HEK293 (cell line): ENCODE measurements around the gene PIK3R4.

Experiments used
- CTCF ChIA-PET: fragments of 350-600 bp; formaldehyde crosslinking; extraction: SDS; loops from one replicate; lab custom pipeline; 2021; ENCODE audit warnings: antibody characterized with exemption; lab: Yijun Ruan, JAX
- POLR2A ChIA-PET: fragments of 300-600 bp; formaldehyde crosslinking; extraction: SDS; loops from one replicate; lab custom pipeline; 2020; ENCODE audit warnings: antibody characterized with exemption, inconsistent platforms; lab: Yijun Ruan, JAX
- H3K27ac ChIP-seq: fragments of 200-500 bp; sonication (Bioruptor generic); 2 replicates; pipeline ENCODE4 v1.5.1; 2014; ENCODE audit warnings: low read depth, low read length, control low read depth, inconsistent platforms; ENCODE audit errors: extremely low read depth
- H3K36me3 ChIP-seq, 2 experiments: fragments of 200-500 bp in 1 of 2; sonication (Bioruptor generic) in 1 of 2; 1 replicate in 1 of 2; 2 replicates in 1 of 2; pipeline ENCODE4 v1.5.1; 2014 to 2017; ENCODE audit warnings: inconsistent platforms in 2 of 2, low read length in 2 of 2; ENCODE audit not compliant: control insufficient read depth in 2 of 2, insufficient read depth in 1 of 2
- H3K4me1 ChIP-seq: fragments of 200-500 bp; sonication (Bioruptor generic); 2 replicates; pipeline ENCODE4 v1.5.1; 2014; ENCODE audit warnings: mild to moderate bottlenecking, low read length, inconsistent platforms; ENCODE audit not compliant: control insufficient read depth, insufficient read depth
- H3K4me3 ChIP-seq: 2 replicates; pipeline ENCODE4 v1.5.1; 2011; ENCODE audit warnings: low read depth, mild to moderate bottlenecking, control low read depth, low read length, moderate library complexity
- H3K9me3 ChIP-seq: fragments of 200-500 bp; sonication (Bioruptor generic); 2 replicates; pipeline ENCODE4 v1.5.1; 2014; ENCODE audit warnings: low read depth, low read length, inconsistent platforms; ENCODE audit not compliant: control insufficient read depth, insufficient read depth
- INSM2 ChIP-seq: fragments of 450-650 bp; formaldehyde crosslinking; IDR thresholded peaks from 2 replicates; pipeline ENCODE4 v1.5.1; 2016; ENCODE audit warnings: missing biosample characterization, missing genetic modification characterization
- KLF9 ChIP-seq: fragments of 450-650 bp; formaldehyde crosslinking; IDR thresholded peaks from 2 replicates; pipeline ENCODE4 v1.5.1; 2016; ENCODE audit warnings: missing biosample characterization, missing genetic modification characterization, low read depth
- SETDB1 ChIP-seq: IDR thresholded peaks from one replicate; pipeline ENCODE4 v1.6.1; 2017; ENCODE audit warnings: mild to moderate bottlenecking, low read length, moderate library complexity, mixed read lengths; ENCODE audit not compliant: insufficient read length
- SP2 ChIP-seq: fragments of 450-650 bp; formaldehyde crosslinking; IDR thresholded peaks from 2 replicates; pipeline ENCODE4 v1.5.1; 2016; ENCODE audit warnings: missing biosample characterization, missing genetic modification characterization
- ZBTB7A ChIP-seq: fragments of 450-650 bp; formaldehyde crosslinking; IDR thresholded peaks from 2 replicates; pipeline ENCODE4 v1.5.1; 2016; ENCODE audit warnings: low read depth, missing biosample characterization, missing genetic modification characterization
- ZFP41 ChIP-seq: fragments of 450-650 bp; formaldehyde crosslinking; IDR thresholded peaks from 2 replicates; pipeline ENCODE4 v1.5.1; 2016; ENCODE audit warnings: missing biosample characterization, missing genetic modification characterization, borderline replicate concordance
- ZNF132 ChIP-seq: fragments of 450-650 bp; formaldehyde crosslinking; IDR thresholded peaks from 2 replicates; pipeline ENCODE4 v1.5.1; 2017; ENCODE audit warnings: missing biosample characterization, missing genetic modification characterization, borderline replicate concordance
- ZNF16 ChIP-seq: fragments of 450-650 bp; formaldehyde crosslinking; IDR thresholded peaks from 2 replicates; pipeline ENCODE4 v1.5.1; 2016; ENCODE audit warnings: low read depth, missing biosample characterization, missing genetic modification characterization
- ZNF18 ChIP-seq: fragments of 450-650 bp; formaldehyde crosslinking; IDR thresholded peaks from 2 replicates; pipeline ENCODE4 v1.5.1; 2016; ENCODE audit warnings: missing biosample characterization, missing genetic modification characterization
- ZNF184 ChIP-seq: fragments of 450-650 bp; IDR thresholded peaks from 2 replicates; pipeline ENCODE4 v1.5.1; 2018; ENCODE audit warnings: missing biosample characterization, mild to moderate bottlenecking, missing genetic modification characterization
- ZNF19 ChIP-seq: fragments of 450-650 bp; formaldehyde crosslinking; IDR thresholded peaks from 2 replicates; pipeline ENCODE4; 2016; ENCODE audit warnings: missing biosample characterization, missing genetic modification characterization, low read depth
- ZNF280D ChIP-seq: fragments of 450-650 bp; formaldehyde crosslinking; IDR thresholded peaks from 2 replicates; pipeline ENCODE4 v1.5.1; 2016; ENCODE audit warnings: missing biosample characterization, missing genetic modification characterization
- ZNF341 ChIP-seq: fragments of 450-650 bp; formaldehyde crosslinking; IDR thresholded peaks from 2 replicates; pipeline ENCODE4; 2016; ENCODE audit warnings: low read depth, missing biosample characterization, missing genetic modification characterization
- ZNF398 ChIP-seq: fragments of 450-650 bp; formaldehyde crosslinking; IDR thresholded peaks from 2 replicates; pipeline ENCODE4 v1.5.1; 2017; ENCODE audit warnings: missing biosample characterization, missing genetic modification characterization
- ZNF560 ChIP-seq: fragments of 450-650 bp; formaldehyde crosslinking; IDR thresholded peaks from 2 replicates; pipeline ENCODE4 v1.5.1; 2017; ENCODE audit warnings: missing biosample characterization, missing genetic modification characterization, borderline replicate concordance
- ZNF580 ChIP-seq: fragments of 450-650 bp; formaldehyde crosslinking; IDR thresholded peaks from 2 replicates; pipeline ENCODE4 v1.5.1; 2016; ENCODE audit warnings: missing biosample characterization, missing genetic modification characterization
- ZSCAN4 ChIP-seq: fragments of 450-650 bp; formaldehyde crosslinking; IDR thresholded peaks from 2 replicates; pipeline ENCODE4 v1.5.1; 2017; ENCODE audit warnings: missing biosample characterization, missing genetic modification characterization

The PIK3R4 gene

GRCh38 chr3:130692455-130692854 lies 54.2 kb downstream of the PIK3R4 start (continued):
- TF ChIP-seq ZNF18 (tag by site-specific recombination), result no peak
- TF ChIP-seq ZNF398 (tag by site-specific recombination), result no peak

GRCh38 chr3:130688697-130689470 lies 57.7 kb downstream of the PIK3R4 start:
- Histone ChIP-seq H3K9me3 (no peaks in the 10 kb centered on the region), H3K4me1 (no peaks in the 10 kb centered on the region), H3K4me3 (no peak overlapping the region), H3K36me3 (peaks cover under 1 to 57% of the 10 kb centered on the region in 2 experiments; a peak in 2 of 3 replicates), H3K27ac (no peak overlapping the region)
- ChIA-PET CTCF (interaction anchor here (1.6 kb wide), 1 partner anchor 12 kb away, joined by 5 read pairs; no protein-coding TSS in a partner anchor), POLR2A (no interaction called here)
- TF ChIP-seq ZNF560 (tag by site-specific recombination) (no peak), ZBTB7A (no peak), INSM2 (tag by site-specific recombination) (no peak), ZNF184 (no peak), ZNF19 (tag by site-specific recombination) (no peak), ZNF580 (tag by site-specific recombination) (no peak), KLF9 (tag by site-specific recombination) (no peak), SP2 (tag by site-specific recombination) (no peak), SETDB1 (no peak), ZNF16 (tag by site-specific recombination) (no peak), ZNF280D (tag by site-specific recombination) (no peak), ZSCAN4 (tag by site-specific recombination) (no peak), ZNF341 (tag by site-specific recombination) (no peak), ZFP41 (no peak), ZNF132 (tag by site-specific recombination) (no peak)
